Activated CD4-positive, alpha-beta memory T cell treated with anti-CD3 and anti-CD28 coated beads for 36 hours (primary cell): Measurements from ENCODE around the gene ANKRD31. TPM values are rescaled to one million over a fixed set of nuclear protein-coding genes. Genes with fewer than 3 reads are reported as not detected.
"Not testable (repeated sequence)": the region's sequence is repeated elsewhere in the genome, so short reads cannot be mapped to it uniquely, and the experiment has no call there.

Experiments
- CTCF ChIA-PET: fragments of 350-600 bp; sonication (Branson Sonifier 250); formaldehyde crosslinking; loops from one replicate; lab custom pipeline; 2021; ENCODE audit warnings: antibody characterized with exemption, inconsistent platforms; lab: Charles Lee
- POLR2A ChIA-PET: fragments of 350-600 bp; sonication (Branson Sonifier 250); formaldehyde crosslinking; loops from one replicate; lab custom pipeline; 2021; ENCODE audit warnings: antibody characterized with exemption; lab: Charles Lee
- DNase-seq: peaks from one replicate; pipeline ENCODE4 v3.0.0-alpha.2; 2020
- H3K27ac Mint-ChIP-seq: one replicate; pipeline ENCODE4 v1.8.0; 2021; ENCODE audit warnings: mixed read lengths
- H3K27me3 Mint-ChIP-seq: one replicate; pipeline ENCODE4 v1.8.0; 2021; ENCODE audit warnings: mixed read lengths
- H3K36me3 Mint-ChIP-seq: one replicate; pipeline ENCODE4 v1.8.0; 2021; ENCODE audit warnings: mixed read lengths
- H3K4me1 Mint-ChIP-seq: one replicate; pipeline ENCODE4 v1.8.0; 2021; ENCODE audit warnings: low read depth, mixed read lengths
- H3K4me3 Mint-ChIP-seq: one replicate; pipeline ENCODE4 v1.8.0; 2021; ENCODE audit warnings: mild to moderate bottlenecking, mixed read lengths
- H3K9me3 Mint-ChIP-seq: one replicate; pipeline ENCODE4 v1.8.0; 2021; ENCODE audit warnings: mixed read lengths
- intact Hi-C: fragments of 100-400 bp; cut with micrococcal nuclease; formaldehyde crosslinking; loops from one replicate; pipeline ENCODE4 v1.15.1; 2023
- total RNA-seq, 2 experiments: library from RNA; stranded (reverse); gene quantifications; one replicate each; pipeline ENCODE4 v1.2.3, GENCODE V29; 2021

The ANKRD31 gene
- total RNA-seq, 2 experiments from 2014 or later: 0.29 to 0.33 TPM

- ChIA-PET POLR2A (no interaction called here), CTCF (no interaction called here)
- H3K9me3 Mint-ChIP-seq: peaks cover 2% of the 10 kb centered on the region
- intact Hi-C loops: no loop called here
- no peak for DNase-seq
- no peaks in the 10 kb centered on the region for H3K36me3 Mint-ChIP-seq
- peaks cover 8% of the 10 kb centered on the region for H3K4me1 Mint-ChIP-seq
- no peak overlapping the region for H3K4me3 Mint-ChIP-seq
- no peaks in the 10 kb centered on the region for H3K27me3 Mint-ChIP-seq
- no peak overlapping the region for H3K27ac Mint-ChIP-seq
These were observed 50.9 kb downstream of the ANKRD31 start for GRCh38 chr5:75185763-75186162.

- H3K4me1 Mint-ChIP-seq, H3K27me3 Mint-ChIP-seq, DNase-seq, intact Hi-C loops, H3K4me3 Mint-ChIP-seq, H3K27ac Mint-ChIP-seq, POLR2A ChIA-PET, CTCF ChIA-PET: not testable (repeated sequence)
- H3K36me3 Mint-ChIP-seq: peaks cover 12% of the 10 kb centered on the region
- peaks cover 24% of the 10 kb centered on the region for H3K9me3 Mint-ChIP-seq
These were observed 60.7 kb downstream of the ANKRD31 start for GRCh38 chr5:75176009-75176408.

- CTCF ChIA-PET, intact Hi-C loops, H3K27me3 Mint-ChIP-seq, H3K27ac Mint-ChIP-seq, H3K4me1 Mint-ChIP-seq, POLR2A ChIA-PET, DNase-seq, H3K4me3 Mint-ChIP-seq: not testable (repeated sequence)
- Mint-ChIP-seq H3K9me3 (peaks cover 22% of the 10 kb centered on the region), H3K36me3 (peaks cover 12% of the 10 kb centered on the region)
These were observed 61.8 kb downstream of the ANKRD31 start for GRCh38 chr5:75174872-75175271.

- Mint-ChIP-seq H3K4me3 (no peak overlapping the region), H3K9me3 (peaks cover 13% of the 10 kb centered on the region), H3K36me3 (peaks cover 7% of the 10 kb centered on the region), H3K27ac (no peak overlapping the region), H3K27me3 (no peaks in the 10 kb centered on the region), H3K4me1 (no peaks in the 10 kb centered on the region)
- CTCF ChIA-PET: no interaction called here
- intact Hi-C loops: no loop called here
- no peak for DNase-seq
- POLR2A ChIA-PET: no interaction called here
These were observed 67.2 kb downstream of the ANKRD31 start for GRCh38 chr5:75169516-75169915.

GRCh38 chr5:75168026-75168735 lies 68.5 kb downstream of the ANKRD31 start:
- CTCF ChIA-PET: interaction anchor here (0.8 kb wide), 1 partner anchor 203 kb away, joined by 3 read pairs; no protein-coding TSS in a partner anchor
- Mint-ChIP-seq H3K36me3 (peaks cover 3% of the 10 kb centered on the region), H3K4me1 (no peaks in the 10 kb centered on the region), H3K27me3 (no peaks in the 10 kb centered on the region), H3K4me3 (no peak overlapping the region), H3K27ac (no peak overlapping the region), H3K9me3 (peaks cover 1% of the 10 kb centered on the region)
- POLR2A ChIA-PET: no interaction called here
- DNase-seq: no peak
- intact Hi-C loops: no loop called here

GRCh38 chr5:75167345-75167744 lies 69.3 kb downstream of the ANKRD31 start:
- Mint-ChIP-seq H3K9me3 (peaks cover 2% of the 10 kb centered on the region), H3K36me3 (no peaks in the 10 kb centered on the region), H3K27ac (no peak overlapping the region), H3K4me3 (no peak overlapping the region), H3K4me1 (no peaks in the 10 kb centered on the region), H3K27me3 (no peaks in the 10 kb centered on the region)
- intact Hi-C loops: no loop called here
- no peak for DNase-seq
- ChIA-PET CTCF (no interaction called here), POLR2A (no interaction called here)

- H3K4me3 Mint-ChIP-seq, H3K4me1 Mint-ChIP-seq, CTCF ChIA-PET, H3K36me3 Mint-ChIP-seq, H3K27me3 Mint-ChIP-seq, H3K27ac Mint-ChIP-seq, DNase-seq, intact Hi-C loops, POLR2A ChIA-PET: not testable (repeated sequence)
- H3K9me3 Mint-ChIP-seq: peaks cover 31% of the 10 kb centered on the region
These were observed 75.2 kb downstream of the ANKRD31 start for GRCh38 chr5:75161508-75161907.

- H3K9me3 Mint-ChIP-seq: peaks cover 24% of the 10 kb centered on the region
- no peak overlapping the region for H3K27ac Mint-ChIP-seq
- H3K36me3 Mint-ChIP-seq: peaks cover 9% of the 10 kb centered on the region
- ChIA-PET POLR2A (no interaction called here), CTCF (no interaction called here)
- no peaks in the 10 kb centered on the region for H3K4me1 Mint-ChIP-seq
- no peaks in the 10 kb centered on the region for H3K27me3 Mint-ChIP-seq
- no peak overlapping the region for H3K4me3 Mint-ChIP-seq
- DNase-seq: no peak
- intact Hi-C loops: no loop called here
These were observed 80.1 kb downstream of the ANKRD31 start for GRCh38 chr5:75156585-75156984.

- H3K4me1 Mint-ChIP-seq: peaks cover 5% of the 10 kb centered on the region
- H3K36me3 Mint-ChIP-seq: peaks cover 4% of the 10 kb centered on the region
- peaks cover 5% of the 10 kb centered on the region for H3K9me3 Mint-ChIP-seq
- no peak for DNase-seq
- no peak overlapping the region for H3K27ac Mint-ChIP-seq
- ChIA-PET CTCF (no interaction called here), POLR2A (interaction anchor here (0.6 kb wide), 1 partner anchor 250 kb away, joined by 3 read pairs; no protein-coding TSS in a partner anchor)
- H3K27me3 Mint-ChIP-seq: no peaks in the 10 kb centered on the region
- no peak overlapping the region for H3K4me3 Mint-ChIP-seq
- intact Hi-C loops: no loop called here
These were observed 83.8 kb downstream of the ANKRD31 start for GRCh38 chr5:75152860-75153259.

GRCh38 chr5:75148051-75148450 lies 88.6 kb downstream of the ANKRD31 start:
- H3K9me3 Mint-ChIP-seq: peaks cover 10% of the 10 kb centered on the region
- no peak overlapping the region for H3K4me3 Mint-ChIP-seq
- H3K4me1 Mint-ChIP-seq: peaks cover 9% of the 10 kb centered on the region
- H3K36me3 Mint-ChIP-seq: no peaks in the 10 kb centered on the region
- no peak overlapping the region for H3K27ac Mint-ChIP-seq
- no peak for DNase-seq
- no peaks in the 10 kb centered on the region for H3K27me3 Mint-ChIP-seq
- ChIA-PET POLR2A (no interaction called here), CTCF (no interaction called here)
- intact Hi-C loops: no loop called here

GRCh38 chr5:75142566-75143136 lies 94.0 kb downstream of the ANKRD31 start:
- H3K9me3 Mint-ChIP-seq: peaks cover 6% of the 10 kb centered on the region
- H3K4me1 Mint-ChIP-seq: peaks cover 4% of the 10 kb centered on the region
- POLR2A ChIA-PET: no interaction called here
- no peak overlapping the region for H3K27ac Mint-ChIP-seq
- no peaks in the 10 kb centered on the region for H3K36me3 Mint-ChIP-seq
- intact Hi-C loops: no loop called here
- no peak overlapping the region for H3K4me3 Mint-ChIP-seq
- DNase-seq: no peak
- CTCF ChIA-PET: interaction anchor here (0.7 kb wide), 1 partner anchor 78 kb away, joined by 3 read pairs; no protein-coding TSS in a partner anchor
- no peaks in the 10 kb centered on the region for H3K27me3 Mint-ChIP-seq

GRCh38 chr5:75140277-75140676 lies 96.4 kb downstream of the ANKRD31 start:
- intact Hi-C loops: no loop called here
- Mint-ChIP-seq H3K9me3 (peaks cover 11% of the 10 kb centered on the region), H3K4me1 (no peaks in the 10 kb centered on the region), H3K27ac (no peak overlapping the region), H3K4me3 (no peak overlapping the region), H3K27me3 (no peaks in the 10 kb centered on the region), H3K36me3 (no peaks in the 10 kb centered on the region)
- ChIA-PET CTCF (no interaction called here), POLR2A (no interaction called here)
- no peak for DNase-seq

GRCh38 chr5:75138689-75139088 lies 98.0 kb downstream of the ANKRD31 start:
- no peak overlapping the region for H3K4me3 Mint-ChIP-seq
- no peak overlapping the region for H3K27ac Mint-ChIP-seq
- intact Hi-C loops: no loop called here
- no peak for DNase-seq
- H3K4me1 Mint-ChIP-seq: no peaks in the 10 kb centered on the region
- H3K27me3 Mint-ChIP-seq: no peaks in the 10 kb centered on the region
- CTCF ChIA-PET: no interaction called here
- POLR2A ChIA-PET: no interaction called here
- H3K9me3 Mint-ChIP-seq: peaks cover 5% of the 10 kb centered on the region
- no peaks in the 10 kb centered on the region for H3K36me3 Mint-ChIP-seq
